GM18502 (cell line): ENCODE results near the gene CLTC.

Experiments used
- ATAC-seq: cut with Tn5 transposase; IDR thresholded peaks from one replicate; pipeline ENCODE4 v1.9.1; 2021; ENCODE audit warnings: mild to moderate bottlenecking; ENCODE audit not compliant: unreplicated experiment, poor library complexity

CLTC gene

DNA sequence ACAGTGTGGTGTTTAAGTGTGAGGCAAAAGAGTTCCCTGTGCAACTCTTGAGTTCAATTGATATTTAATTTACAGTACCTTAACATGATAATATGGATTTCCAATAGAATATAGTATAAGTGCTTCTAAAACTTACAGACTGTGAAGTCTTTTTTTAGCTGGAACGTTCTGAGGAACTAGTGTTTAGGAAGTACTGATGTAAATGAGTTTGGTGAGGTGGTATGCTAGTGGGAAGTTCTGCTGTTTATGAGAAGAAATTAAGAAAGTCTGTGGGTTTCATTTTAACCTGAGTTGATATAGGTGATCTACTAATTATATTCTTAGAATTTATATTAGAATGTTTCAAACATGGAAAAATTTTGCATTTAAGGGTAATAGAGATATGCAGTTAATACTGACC, 55.5 kb downstream of the CLTC start:
- no peak for ATAC-seq

DNA sequence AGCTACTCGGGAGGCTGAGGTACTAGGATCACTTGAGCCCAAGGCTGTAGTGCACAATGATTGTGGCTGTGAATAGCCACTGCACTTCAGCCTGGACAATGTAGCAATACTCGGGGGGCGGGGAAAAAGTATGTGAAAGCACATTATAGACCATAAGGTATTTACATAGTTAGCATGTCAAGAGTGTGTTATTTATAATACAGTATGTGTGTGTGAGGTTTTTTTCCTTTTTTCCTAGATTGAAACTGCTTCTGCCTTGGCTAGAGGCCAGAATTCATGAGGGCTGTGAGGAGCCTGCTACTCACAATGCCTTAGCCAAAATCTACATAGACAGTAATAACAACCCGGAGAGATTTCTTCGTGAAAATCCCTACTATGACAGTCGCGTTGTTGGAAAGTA, 57.0 kb downstream of the CLTC start:
- ATAC-seq, result no peak

DNA sequence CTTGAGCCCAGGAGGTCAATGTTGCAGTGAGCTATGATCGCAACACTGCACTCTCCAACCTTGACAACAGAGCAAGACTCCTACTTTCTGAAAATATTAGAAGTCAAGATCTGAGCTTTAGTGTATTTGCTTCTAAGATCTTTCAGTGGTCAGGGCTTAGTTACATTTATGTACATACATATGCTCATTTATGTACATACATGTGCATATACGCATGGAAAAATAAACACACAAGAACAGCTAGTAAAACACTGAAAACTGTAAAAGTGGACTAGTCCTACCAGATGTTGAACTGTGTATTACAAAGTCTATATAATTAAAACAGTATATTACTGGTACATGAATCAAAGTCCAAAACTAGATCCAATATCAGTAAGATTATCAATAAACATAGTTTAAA, 59.2 kb downstream of the CLTC start:
- no peak for ATAC-seq

DNA sequence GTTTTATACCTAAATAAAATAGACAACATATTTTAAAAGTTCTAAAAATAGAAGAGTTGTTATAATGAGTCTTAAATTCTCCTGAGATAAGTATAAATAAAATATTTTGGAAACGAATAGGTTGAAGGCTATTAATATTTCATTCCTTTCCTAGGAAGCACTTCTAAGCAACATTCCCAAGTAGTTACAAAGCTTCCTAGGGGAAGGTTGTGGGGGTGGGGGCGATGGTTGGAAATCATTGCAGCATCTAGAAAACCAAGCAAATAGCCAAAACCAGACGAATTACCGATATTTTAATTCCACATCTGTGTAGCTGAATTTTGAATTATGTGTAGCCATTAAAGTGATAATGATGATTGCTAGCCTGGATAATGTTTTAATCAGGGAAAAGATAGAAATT, 60.6 kb downstream of the CLTC start:
- no peak for ATAC-seq

DNA sequence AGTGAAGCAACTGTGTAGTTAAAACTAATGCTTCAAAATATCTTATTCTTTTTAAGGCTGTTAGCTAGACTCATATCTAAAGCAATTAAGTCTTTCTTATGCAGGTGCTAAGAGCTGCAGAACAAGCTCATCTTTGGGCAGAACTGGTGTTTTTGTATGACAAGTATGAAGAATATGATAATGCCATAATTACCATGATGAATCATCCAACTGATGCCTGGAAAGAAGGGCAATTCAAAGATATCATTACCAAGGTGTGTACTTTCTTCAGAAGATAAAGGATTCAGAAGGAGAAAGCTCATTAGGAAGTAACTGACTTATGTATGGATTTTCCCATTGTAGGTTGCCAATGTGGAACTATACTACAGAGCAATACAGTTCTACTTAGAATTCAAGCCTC, 63.6 kb downstream of the CLTC start:
- ATAC-seq, result no peak

DNA sequence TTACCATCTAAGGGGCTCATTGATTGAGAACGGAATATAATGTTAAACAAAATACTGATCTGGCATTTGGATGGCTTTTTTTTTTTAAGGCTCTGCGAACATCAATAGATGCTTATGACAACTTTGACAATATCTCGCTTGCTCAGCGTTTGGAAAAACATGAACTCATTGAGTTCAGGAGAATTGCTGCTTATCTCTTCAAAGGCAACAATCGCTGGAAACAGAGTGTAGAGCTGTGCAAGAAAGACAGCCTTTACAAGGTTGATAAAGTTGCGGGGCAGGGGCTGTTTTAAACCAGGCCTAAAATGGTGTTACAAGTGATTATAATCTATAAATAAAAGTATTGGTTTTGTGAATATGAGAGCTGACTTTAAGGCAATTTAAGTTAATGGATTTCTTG, 65.3 kb downstream of the CLTC start:
- no peak for ATAC-seq

DNA sequence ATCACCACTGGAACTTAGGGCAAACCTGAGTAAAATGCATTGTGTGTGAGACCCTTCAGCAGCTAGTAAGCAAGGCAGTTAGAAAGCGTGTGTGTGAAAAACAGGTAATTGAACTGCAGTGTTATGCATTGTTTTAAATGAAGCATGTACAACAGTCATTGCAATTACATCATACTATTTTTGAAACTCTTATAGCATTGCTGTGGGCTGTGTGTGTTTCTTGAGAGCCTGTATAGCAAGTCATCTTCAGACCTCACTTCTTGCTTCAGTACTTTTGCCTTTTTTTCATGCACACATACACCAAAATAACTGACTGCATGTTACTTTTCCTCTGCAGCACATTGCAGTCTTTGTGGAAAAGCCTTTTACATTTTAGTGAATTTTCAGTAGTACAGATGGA, 68.3 kb downstream of the CLTC start:
- ATAC-seq, result no peak

DNA sequence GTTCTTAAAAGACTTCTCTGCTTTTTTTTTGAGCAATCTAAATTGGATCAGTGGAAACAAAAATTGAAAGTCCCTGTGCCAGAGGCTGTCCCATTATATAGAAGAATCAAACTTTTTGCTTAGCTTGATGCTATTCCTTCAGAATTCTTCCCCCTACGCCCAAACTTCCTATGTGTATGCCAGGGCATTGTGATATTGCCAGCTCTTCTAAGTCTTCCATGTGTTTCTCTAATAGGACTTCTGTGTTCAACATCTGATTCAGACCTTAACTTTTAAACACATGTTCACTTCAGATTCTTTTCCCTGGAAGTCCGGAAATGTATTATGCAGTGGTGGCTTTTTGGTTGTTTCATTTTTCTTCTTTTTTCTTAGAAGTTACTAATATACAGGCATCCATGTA, 68.8 kb downstream of the CLTC start:
- ATAC-seq, result no peak

DNA sequence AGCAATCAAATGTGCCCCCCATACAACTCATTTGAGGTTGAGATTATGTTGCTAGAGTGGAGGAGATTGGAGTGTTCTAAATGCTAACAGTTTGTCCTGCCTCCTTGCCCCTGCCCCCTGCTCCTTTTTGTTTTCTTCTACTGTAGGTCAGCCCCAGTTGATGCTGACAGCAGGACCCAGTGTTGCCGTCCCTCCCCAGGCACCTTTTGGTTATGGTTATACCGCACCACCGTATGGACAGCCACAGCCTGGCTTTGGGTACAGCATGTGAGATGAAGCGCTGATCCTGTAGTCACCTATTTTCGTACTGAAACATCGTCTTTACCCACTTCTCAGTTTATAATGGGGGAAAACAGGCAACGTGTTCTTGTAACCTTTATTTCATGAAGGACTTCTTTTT, 73.9 kb downstream of the CLTC start:
- ATAC-seq, result no peak

DNA sequence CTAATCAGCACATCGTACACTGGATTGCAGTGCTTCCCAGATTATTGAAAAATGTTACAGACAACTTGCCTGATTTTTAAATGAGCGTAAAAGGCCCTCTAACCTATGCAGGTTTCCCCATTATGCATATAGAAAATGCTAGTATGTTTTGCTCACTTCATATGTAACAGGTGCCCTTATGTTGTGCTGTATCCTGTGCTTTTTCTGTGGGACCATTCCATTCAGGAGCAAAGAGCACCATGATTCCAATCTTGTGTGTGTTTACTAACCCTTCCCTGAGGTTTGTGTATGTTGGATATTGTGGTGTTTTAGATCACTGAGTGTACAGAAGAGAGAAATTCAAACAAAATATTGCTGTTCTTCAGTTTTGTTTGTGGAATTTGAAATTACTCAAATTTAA, 74.6 kb downstream of the CLTC start:
- ATAC-seq, result no peak

DNA sequence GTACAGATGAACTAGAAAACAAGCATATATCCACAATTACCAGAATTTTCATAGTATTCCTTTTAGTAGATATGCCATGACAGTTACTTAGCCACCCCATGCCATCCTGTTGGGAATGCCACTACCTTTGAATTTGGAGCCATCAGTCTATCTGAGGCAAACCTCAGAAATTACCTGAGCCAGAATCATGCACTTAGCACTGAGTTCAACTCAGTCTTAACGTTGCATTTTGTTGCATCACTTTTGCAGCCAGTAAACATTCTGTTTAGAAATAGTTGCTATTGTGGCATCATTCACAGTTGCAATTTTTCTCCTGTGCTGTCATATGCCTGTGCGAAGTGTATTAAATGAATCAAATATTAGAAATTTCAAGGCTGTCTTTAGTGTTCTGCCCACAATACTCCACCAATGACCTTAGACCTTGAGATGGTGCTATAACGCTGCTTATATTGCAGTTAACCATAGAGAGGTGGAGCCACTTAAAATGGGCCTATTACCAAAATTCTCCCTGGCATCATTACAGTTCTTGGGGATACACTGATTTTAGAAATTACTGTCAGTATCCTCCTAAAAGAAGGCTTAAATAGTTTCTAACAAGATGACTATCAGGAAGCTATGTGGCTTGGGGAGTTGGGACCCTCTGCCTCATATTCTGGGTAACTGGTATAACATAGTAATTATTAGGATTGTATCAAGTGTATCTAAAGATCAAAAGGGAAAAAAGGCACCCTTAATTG, 76.4 kb downstream of the CLTC start:
- ATAC-seq, result no peak

DNA sequence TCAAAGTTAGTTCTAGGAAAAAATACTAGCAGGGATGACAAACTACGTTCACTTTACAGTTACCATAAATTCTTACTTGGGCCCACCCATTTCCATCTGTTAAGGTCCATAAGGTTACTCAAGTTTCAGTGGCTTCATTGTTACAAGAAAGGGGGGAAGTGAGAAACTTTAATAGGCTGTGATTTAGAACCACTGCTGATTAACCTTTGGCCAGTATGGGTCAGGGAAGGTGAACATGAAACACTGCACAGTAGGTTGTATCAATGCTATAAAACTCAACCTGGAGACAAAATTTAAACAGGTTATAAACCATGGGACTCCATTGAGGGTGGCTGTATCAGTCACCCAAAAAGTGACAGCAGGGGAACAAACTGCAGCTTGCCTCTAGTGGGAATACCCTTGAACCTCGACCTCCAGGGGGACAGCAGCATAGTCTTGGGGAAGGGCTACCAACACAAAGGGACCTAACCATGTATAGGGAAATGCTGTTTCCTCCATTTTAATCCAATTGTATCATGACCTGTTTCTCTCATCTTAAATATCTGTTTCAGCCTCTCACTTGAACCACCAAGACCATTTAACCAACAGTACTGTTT, 77.1 kb downstream of the CLTC start:
- ATAC-seq, result no peak

DNA sequence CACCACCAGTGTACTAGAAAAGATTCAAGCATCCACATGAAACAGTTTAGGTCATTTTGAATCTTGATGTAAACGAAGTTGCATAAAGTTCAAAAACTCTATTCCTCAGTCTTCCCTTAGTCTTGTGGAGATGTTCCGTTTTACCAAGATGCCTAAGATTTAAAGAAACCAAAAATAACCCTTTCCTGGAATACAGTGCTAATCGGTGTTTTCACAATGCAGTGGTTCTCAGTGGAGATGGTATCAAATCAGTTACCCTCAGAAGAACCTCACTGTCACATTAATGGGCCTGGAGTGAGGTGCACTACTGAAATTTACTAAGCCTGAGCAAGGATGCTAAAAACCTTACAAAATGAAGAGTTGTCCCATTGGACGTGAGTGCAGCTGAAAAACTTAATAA, 78.4 kb downstream of the CLTC start:
- ATAC-seq, result no peak

DNA sequence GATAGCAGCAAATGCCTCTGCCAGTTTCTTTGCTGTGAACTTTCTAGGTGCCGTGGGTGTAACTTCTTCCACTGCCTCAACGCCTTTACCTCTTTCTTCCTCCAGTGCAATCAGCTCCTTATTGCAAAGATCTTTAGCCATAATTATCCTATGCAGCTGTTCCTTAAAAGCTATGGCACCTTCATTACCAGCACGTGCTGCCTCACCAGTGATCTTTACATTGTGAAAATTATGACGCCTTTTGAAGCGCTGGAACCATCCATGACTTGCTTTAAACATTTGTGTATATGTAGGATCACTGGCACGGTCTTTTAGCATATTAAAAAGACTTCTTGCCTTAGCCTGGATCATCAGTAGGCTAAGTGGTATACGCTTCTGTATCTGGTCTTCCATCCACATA, 79.5 kb downstream of the CLTC start:
- no peak for ATAC-seq

DNA sequence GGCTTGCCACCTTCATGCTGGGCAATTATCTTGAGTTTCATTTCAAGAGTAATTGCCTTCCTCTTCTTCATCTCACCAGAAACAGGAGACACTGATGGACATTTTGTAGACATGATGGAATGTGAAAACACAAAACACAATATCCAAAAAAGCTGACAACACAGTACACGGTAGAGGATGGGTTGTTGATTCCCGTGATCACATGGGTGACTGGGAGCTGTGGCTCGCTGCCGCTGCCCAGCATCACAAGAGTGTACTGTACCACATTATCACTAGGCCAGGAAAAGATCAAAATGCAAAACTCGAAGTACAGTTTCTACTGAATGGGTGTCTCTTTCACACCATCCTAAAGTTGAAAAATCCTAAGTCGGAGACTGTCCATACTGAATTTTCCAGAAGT, 80.1 kb downstream of the CLTC start:
- no peak for ATAC-seq

DNA sequence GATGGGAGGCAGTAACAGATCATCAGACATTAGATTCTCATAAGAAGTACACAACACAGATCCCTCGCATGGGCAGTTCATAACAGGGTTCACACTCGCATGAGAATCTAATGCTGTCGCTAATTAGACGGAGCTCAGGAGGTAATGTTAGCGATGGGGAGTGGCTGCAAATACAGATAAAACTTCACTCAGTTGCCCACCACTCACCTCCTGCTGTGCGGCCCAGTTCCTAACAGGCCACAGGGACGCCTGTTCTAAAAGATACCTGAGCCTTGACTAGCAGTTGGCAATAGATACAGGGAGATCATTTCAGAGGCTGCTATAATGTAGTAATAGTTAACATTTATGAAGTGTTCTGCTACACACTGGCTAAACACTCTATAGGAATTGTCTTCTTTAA, 82.6 kb downstream of the CLTC start:
- no peak for ATAC-seq

DNA sequence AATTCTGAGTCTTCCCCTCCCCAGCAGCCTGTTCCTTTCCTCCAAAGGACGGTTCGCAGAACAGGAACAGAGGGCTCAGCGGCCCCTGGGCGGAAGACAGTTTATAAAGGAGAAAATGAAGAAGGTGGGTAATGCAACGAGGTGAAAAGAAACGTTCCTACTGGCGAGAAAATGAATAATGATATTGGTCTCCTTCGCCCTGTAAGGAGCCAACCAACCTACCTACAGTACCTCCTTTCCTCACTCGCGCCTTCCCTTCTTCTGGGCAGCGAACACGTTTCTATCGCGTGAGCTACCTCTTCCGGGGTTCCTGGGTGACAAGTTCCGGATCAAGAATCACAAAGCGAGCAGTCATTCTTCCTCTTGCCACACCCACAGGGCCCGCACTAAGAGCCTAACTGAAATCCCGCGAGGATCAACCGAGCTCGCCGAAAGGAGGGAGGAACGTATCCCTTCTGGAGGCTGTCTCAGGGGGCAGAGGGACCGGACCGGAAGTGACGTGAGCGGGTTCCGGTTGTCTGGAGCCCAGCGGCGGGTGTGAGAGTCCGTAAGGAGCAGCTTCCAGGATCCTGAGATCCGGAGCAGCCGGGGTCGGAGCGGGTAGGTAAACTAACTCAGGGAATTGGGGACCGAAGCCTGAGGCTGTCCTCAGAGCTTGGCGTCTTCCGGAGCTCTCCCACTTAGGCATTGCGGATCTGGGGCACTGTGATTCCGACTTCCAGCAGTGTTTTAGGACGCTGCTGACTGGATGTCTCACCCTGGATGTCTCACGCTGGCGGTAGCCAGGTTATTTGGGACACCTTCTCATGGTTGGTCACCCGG, 87.7 kb downstream of the CLTC start, which contains the start of the genes PTRH2 and VMP1:
PTRH2 (minus strand) TSS at position 282 of the 822 bp plus-strand sequence. CDS start 9,452 bp downstream, outside the sequence.
VMP1 (plus strand) TSS at position 506 of the 822 bp plus-strand sequence. CDS start 23,793 bp downstream, outside the sequence.
- peak; percentile 96 for ATAC-seq

DNA sequence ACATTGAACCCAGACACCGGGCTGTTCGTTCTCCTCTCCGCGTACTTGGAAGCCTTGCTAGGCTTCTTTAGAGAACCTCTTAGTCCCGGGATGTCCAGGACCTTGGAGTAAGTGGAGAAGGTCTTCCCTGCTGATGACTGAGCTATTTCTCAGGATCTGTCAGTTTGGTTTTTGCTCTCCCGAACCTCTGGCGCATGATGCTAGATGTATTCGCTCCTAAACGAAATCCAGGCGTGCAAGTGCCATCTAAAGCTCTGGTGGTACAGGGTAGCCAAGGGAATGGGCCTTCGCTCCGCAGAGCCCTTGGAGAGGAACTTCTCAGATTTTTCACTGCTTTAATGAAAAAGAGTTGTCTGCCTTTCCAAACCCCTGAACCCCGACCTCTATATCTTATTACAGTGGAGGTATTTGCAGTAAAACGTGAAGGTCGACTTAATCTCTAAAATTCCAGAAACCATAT, 88.3 kb downstream of the CLTC start:
- ATAC-seq, result no peak

DNA sequence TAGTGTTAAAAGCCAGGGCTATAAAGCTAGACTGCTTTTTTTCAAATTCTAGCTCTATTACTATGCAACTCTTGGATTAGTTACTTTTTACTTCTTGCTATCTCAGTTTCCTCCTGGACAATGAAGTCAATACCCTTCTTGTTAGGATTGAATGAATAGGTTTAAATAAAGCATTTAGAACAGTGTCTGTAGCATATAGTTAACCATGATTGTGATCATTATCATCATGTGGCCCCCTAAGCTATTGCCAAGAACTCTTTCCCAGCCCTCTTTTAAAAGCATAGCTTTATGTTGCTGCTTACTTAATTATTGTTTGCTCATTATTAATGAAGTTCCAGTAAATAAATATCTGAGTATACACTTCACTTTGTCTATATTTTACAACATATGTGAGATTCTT, 92.2 kb downstream of the CLTC start:
- ATAC-seq, result no peak

DNA sequence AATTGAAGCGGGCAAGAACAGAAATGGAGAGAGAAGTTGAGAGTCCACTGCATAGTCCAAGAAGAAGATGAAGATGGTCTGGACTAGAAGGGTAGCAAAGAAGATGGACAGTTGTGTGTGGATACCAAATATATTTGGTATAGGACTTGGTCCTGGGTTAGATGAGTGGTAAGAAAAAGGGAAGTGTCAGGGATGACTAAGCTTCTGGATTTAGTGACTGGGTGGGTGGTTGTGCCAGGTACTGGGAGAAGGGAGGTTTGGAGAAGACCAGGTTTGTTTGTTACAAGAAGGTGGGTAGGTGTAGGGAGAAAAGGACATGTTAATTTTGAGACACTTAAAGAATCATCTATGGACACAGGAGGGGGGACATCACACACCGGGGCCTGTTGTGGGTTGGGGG, 93.2 kb downstream of the CLTC start:
- no peak for ATAC-seq

DNA sequence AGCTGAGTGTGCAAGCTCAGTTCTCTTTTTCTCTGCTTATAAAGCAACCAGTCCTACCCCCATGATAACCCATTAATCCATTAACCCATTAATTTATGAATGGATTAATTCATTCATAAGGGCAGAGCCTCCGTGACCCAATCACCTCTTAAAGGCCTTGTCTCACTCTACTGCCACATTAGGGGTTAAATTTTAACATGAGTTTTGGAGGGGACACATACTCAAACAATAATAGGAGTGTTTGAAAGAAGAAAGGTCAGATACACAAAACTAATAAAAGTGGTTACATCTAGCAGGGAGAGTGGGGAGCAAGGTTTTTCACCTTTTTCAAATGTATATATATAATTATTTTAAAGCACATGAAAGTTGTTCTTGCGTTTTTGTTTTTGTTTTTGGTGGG, 94.6 kb downstream of the CLTC start:
- no peak for ATAC-seq
